Stomach (tissue), 9 donors: ENCODE measurements around the gene EMC1. TPM values are rescaled to one million over a fixed set of nuclear protein-coding genes. Genes with fewer than 3 reads are reported as not detected.
"Not testable (repeated sequence)": the region's sequence is repeated elsewhere in the genome, so short reads cannot be mapped to it uniquely, and the experiment has no call there.

Experiments used
- DNase-seq, 2 donors: peaks; one replicate each; pipeline versions ENCODE4 v3.0.0 to v3.0.0-alpha.2; 2013 to 2019
- H3K27ac ChIP-seq, 5 donors: fragments of 200-600 bp in 4 of 5; sonication (generic) in 4 of 5; one replicate each; pipeline ENCODE4 v1.5.1; 2013 to 2019; ENCODE audit warnings: mild to moderate bottlenecking in 1 of 5, moderate library complexity in 1 of 5
- H3K27me3 ChIP-seq, 3 donors: fragments of 200-600 bp; sonication (generic); one replicate each; pipeline ENCODE4 v1.5.1; 2017 to 2019; ENCODE audit warnings: mixed run types in 1 of 3
- H3K36me3 ChIP-seq, 4 donors: fragments of 200-600 bp; sonication (generic); 1 replicate in 3 of 4; 2 replicates in 1 of 4; pipeline ENCODE4 v1.5.1; 2016 to 2019
- H3K4me1 ChIP-seq, 4 donors: fragments of 200-600 bp; sonication (generic); one replicate each; pipeline ENCODE4 v1.5.1; 2016 to 2019
- H3K4me3 ChIP-seq, 4 donors: fragments of 200-600 bp; sonication (generic) in 3 of 4; one replicate each; pipeline ENCODE4 v1.5.1; 2016 to 2019; ENCODE audit warnings: mild to moderate bottlenecking in 1 of 4
- H3K9me3 ChIP-seq, 4 donors: fragments of 200-600 bp; sonication (generic); one replicate each; pipeline ENCODE4 v1.5.1; 2016 to 2019
- EP300 ChIP-seq: sonication (generic); formaldehyde crosslinking; IDR thresholded peaks from one replicate; pipeline ENCODE4 v1.6.1; 2017; ENCODE audit warnings: antibody characterized with exemption
- POLR2A ChIP-seq, 4 donors: fragments of 450-650 bp; IDR thresholded peaks; one replicate each; pipeline ENCODE4 v1.6.1; 2016; ENCODE audit warnings: antibody characterized with exemption in 4 of 4, control low read depth in 2 of 4, mild to moderate bottlenecking in 1 of 4, moderate library complexity in 1 of 4
- POLR2AphosphoS5 ChIP-seq, 3 donors: sonication (generic); formaldehyde crosslinking; IDR thresholded peaks; one replicate each; pipeline ENCODE4 v1.6.1; 2016; ENCODE audit warnings: antibody characterized with exemption in 3 of 3
- WGBS, 5 donors: extraction: QIAGEN DNeasy Blood & Tissue Kit in 3 of 5; methylation state at CpG; one replicate each; pipeline versions ENCODE4 v1.1.5 to v1.1.7; 2013 to 2018; 5-methylcytosine and 5-hydroxymethylcytosine counted together
- intact Hi-C: fragments of 100-400 bp; cut with DNase I; formaldehyde crosslinking; loops from one replicate; pipeline ENCODE4 v1.15.1; 2023; ENCODE audit warnings: low total_unique reads
- polyA plus RNA-seq, 3 donors: library from polyadenylated mRNA; stranded (reverse); fragments of 200-250 nt; gene quantifications; one replicate each; pipeline ENCODE4 v1.2.3, GENCODE V29; 2013
- total RNA-seq, 5 donors: library from RNA; depleted of rRNA; stranded (reverse); fragments of >200 nt; gene quantifications; one replicate each; pipeline versions ENCODE4 v1.1.0 to v1.2.3, GENCODE V29; 2014 to 2016
- TF ChIP-seq, protein P1 (sequence below), 7 experiments: fragments of 450-650 bp in 4 of 7; fragments of 200-600 bp in 3 of 7; sonication (generic) in 3 of 7; IDR thresholded peaks; one replicate each; pipeline ENCODE4 v1.5.1; 2016 to 2019; ENCODE audit warnings: antibody characterized with exemption in 7 of 7, control low read depth in 2 of 7, mild to moderate bottlenecking in 1 of 7
- donor health status: healthy with polysubstance abuse.
- donor health status: Bipolar disorder and iron deficiency.
- donor health status: healthy.

EMC1 gene
- total and polyA plus RNA-seq, 8 donors = 4.5 to 94.1 (median 34.4) TPM

DNA sequence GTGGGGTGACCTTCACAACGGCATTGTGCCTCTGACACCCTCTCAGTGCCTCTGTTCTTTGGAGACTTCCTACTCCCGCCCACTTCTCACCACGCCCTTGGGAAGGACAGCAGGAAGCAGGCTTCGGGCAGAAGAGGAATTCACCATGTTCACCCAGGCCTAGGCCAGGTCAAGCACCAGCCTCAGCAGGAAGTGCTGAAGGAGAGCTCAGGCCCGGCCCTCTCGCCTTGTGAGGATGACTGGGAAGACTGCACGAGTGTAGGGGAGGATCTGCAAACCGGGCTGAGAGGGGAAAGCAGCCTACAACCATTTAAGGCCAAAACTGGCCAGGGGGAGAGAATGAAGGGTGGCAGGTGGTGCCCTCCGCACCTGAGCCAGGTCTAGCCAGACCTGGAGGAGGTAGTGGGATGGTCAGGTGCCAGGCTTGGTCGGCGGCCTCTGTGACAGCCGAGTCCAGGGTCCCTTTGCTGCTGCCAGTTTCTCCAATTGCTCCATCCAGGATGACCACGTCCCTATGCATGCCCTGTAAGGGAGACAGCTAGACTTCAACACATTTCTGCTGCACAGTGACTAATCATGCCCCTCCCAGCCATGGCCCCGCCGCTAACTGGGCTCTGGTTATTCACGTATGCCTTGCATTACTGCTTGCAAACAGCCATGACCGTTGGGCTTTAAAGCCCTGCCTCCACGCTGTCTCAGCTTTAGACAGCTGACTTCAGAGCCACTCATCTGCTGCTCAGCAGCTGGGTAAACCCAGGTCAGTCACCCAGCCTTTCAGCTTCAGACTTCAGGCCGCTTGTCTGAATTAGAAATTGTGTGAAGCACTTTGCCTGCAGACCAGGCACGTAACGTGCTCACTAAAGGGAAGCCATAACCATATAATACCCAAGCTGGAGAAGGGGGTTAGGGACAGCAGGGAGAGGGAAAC lies 9.2 kb upstream of the EMC1 start:
- H3K4me1 ChIP-seq = peaks cover 0 to 9% (median 2%) of the 10 kb centered on the region in 4 donors
- peaks cover 46 to 81% (median 57%) of the 10 kb centered on the region in 4 donors for H3K36me3 ChIP-seq
- no peaks in the 10 kb centered on the region for H3K9me3 ChIP-seq
- intact Hi-C loops = no loop called here
- H3K27ac ChIP-seq = peak overlapping the region; percentile 25 to 57 (median 38)
- TF ChIP-seq EP300 (no peak), POLR2AphosphoS5 (IDR thresholded peaks at IDR 0.05) (peak in 1 of 3 donors; percentile 38), POLR2A (IDR thresholded peaks at IDR 0.05) (no peak)
- TF ChIP-seq, protein P1, sequence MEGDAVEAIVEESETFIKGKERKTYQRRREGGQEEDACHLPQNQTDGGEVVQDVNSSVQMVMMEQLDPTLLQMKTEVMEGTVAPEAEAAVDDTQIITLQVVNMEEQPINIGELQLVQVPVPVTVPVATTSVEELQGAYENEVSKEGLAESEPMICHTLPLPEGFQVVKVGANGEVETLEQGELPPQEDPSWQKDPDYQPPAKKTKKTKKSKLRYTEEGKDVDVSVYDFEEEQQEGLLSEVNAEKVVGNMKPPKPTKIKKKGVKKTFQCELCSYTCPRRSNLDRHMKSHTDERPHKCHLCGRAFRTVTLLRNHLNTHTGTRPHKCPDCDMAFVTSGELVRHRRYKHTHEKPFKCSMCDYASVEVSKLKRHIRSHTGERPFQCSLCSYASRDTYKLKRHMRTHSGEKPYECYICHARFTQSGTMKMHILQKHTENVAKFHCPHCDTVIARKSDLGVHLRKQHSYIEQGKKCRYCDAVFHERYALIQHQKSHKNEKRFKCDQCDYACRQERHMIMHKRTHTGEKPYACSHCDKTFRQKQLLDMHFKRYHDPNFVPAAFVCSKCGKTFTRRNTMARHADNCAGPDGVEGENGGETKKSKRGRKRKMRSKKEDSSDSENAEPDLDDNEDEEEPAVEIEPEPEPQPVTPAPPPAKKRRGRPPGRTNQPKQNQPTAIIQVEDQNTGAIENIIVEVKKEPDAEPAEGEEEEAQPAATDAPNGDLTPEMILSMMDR (IDR thresholded peaks at IDR 0.05) = no peak
- peak; percentile 32 to 50 for DNase-seq
- no peak overlapping the region for H3K4me3 ChIP-seq
- H3K27me3 ChIP-seq = no peaks in the 10 kb centered on the region
- 67 to 70% (median 68%) methylated on average over 20 to 21 of the region's 21 CpGs for WGBS, 5 donors

- DNase-seq = no peak
- intact Hi-C loops = no loop called here
- Histone ChIP-seq H3K4me1 (peaks cover 5 to 19% (median 12%) of the 10 kb centered on the region in 4 donors), H3K27me3 (no peaks in the 10 kb centered on the region), H3K27ac (no peak overlapping the region), H3K4me3 (no peak overlapping the region), H3K36me3 (peaks cover 46 to 83% (median 64%) of the 10 kb centered on the region in 4 donors), H3K9me3 (no peaks in the 10 kb centered on the region)
- TF ChIP-seq, protein P1 (IDR thresholded peaks at IDR 0.05) = no peak
- TF ChIP-seq POLR2AphosphoS5 (IDR thresholded peaks at IDR 0.05) (no peak), EP300 (no peak), POLR2A (IDR thresholded peaks at IDR 0.05) (no peak)
- WGBS, 5 donors = 90 to 93% (median 92%) methylated on average over 2 to 10 of the region's 10 CpGs
These were observed 7.0 kb upstream of the EMC1 start for GRCh38 chr1:19258353-19258752.

DNA sequence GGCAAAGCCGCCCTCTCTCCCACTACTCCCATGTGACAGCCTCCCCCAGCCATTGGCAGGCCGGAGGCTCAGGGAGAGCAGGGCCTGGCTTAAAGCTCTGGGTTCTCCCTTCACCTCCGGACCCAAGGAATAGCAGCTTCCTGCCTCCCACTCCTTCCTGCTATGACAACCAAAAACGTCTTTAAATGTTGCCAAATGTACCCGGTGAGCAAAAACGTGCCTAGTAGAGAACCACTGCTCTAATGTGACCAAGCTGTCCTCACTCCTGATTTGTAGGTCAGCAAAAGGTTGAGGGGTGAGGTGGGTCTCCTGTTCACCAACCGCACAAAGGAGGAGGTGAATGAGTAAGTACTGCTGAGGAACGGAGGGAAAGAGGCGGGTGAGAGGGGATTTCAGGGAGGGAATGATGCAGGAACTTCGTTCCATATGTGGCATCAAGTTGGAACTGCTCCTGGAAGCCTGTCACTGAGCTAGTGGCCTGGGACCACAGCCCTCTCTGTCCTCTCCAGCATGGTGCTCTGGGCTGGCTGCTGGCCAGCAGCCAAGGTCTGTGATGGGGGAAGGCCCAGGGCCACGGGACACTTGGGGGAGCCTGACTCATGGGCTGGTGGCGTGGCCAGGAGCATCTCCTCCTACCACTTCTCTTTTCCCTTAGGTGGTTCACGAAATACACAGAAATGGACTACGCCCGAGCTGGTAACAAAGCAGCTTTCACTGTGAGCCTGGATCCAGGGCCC lies 6.0 kb upstream of the EMC1 start:
- DNase-seq = no peak
- Histone ChIP-seq H3K36me3 (peaks cover 46 to 77% (median 64%) of the 10 kb centered on the region in 4 donors), H3K27ac (no peak overlapping the region), H3K9me3 (no peaks in the 10 kb centered on the region), H3K27me3 (no peaks in the 10 kb centered on the region), H3K4me3 (no peak overlapping the region), H3K4me1 (peaks cover 15 to 29% (median 22%) of the 10 kb centered on the region in 4 donors)
- intact Hi-C loops = no loop called here
- 68 to 81% (median 73%) methylated on average over 13 to 15 of the region's 15 CpGs for WGBS, 5 donors
- no peak for TF ChIP-seq POLR2A (IDR thresholded peaks at IDR 0.05)
- TF ChIP-seq, protein P1 (IDR thresholded peaks at IDR 0.05) = no peak
- TF ChIP-seq POLR2AphosphoS5 (IDR thresholded peaks at IDR 0.05) = no peak
- TF ChIP-seq EP300 = no peak

DNA sequence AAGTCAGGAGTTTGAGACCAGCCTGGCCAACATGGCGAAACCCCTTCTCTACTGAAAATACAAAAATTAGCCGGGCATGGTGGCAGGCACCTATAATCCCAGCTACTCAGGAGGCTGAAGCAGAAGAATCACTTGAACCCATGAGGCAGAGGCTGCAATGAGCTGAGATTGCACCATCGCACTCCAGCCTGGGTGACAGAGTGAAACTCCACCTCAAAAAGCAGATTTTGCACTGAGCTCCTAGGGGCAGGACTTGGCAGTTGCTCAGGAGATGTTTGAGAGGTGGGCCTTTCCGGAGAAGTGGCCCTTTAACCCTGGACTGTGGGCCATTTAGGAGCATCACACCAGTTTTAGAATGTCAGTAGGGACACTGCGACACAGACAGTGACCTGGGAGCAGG lies 5.0 kb upstream of the EMC1 start:
- H3K27ac ChIP-seq, H3K4me3 ChIP-seq, DNase-seq, H3K9me3 ChIP-seq, H3K27me3 ChIP-seq, intact Hi-C loops: not testable (repeated sequence)
- 88 to 97% (median 95%) methylated on average over 5 of the region's 5 CpGs for WGBS, 5 donors
- Histone ChIP-seq H3K4me1 (peaks cover 18 to 36% (median 29%) of the 10 kb centered on the region in 4 donors), H3K36me3 (peaks cover 46 to 66% (median 62%) of the 10 kb centered on the region in 4 donors)
